Bronchial epithelial cell (primary cell): ENCODE measurements around the gene SORCS2. TPM values are rescaled to one million over a fixed set of nuclear protein-coding genes. Genes with fewer than 3 reads are reported as not detected.
A peak's percentile ranks its signal among the peaks of the same experiment; 100 is the strongest.

Experiments used
- DNase-seq: peaks from one replicate; pipeline ENCODE4 v3.0.0-alpha.2; 2010; ENCODE audit warnings: low read depth
- FAIRE-seq: peaks from 2 replicates; lab custom pipeline; 2011; peaks lifted over from hg19 to GRCh38; lab: Jason Lieb, UNC
- H3K27me3 ChIP-seq: 2 replicates; pipeline ENCODE4 v1.5.1; 2011; ENCODE audit warnings: low read length; ENCODE audit not compliant: control insufficient read depth, insufficient read depth
- H3K36me3 ChIP-seq: 2 replicates; pipeline ENCODE4 v1.5.1; 2011; ENCODE audit warnings: low read length; ENCODE audit not compliant: control insufficient read depth, insufficient read depth
- H3K4me3 ChIP-seq: 2 replicates; pipeline ENCODE4 v1.5.1; 2011; ENCODE audit warnings: mild to moderate bottlenecking, low read depth, low read length, control low read depth
- total RNA-seq: library from RNA; depleted of rRNA; stranded (reverse); fragments of >200 nt; gene quantifications from 2 replicates; pipeline ENCODE4 v1.2.1, GENCODE V29; 2014
- TF ChIP-seq, protein P1 (sequence below): IDR thresholded peaks from 2 replicates; pipeline ENCODE4 v1.5.1; 2011; ENCODE audit warnings: mild to moderate bottlenecking, moderate library complexity, low read length, control low read depth, inconsistent platforms; ENCODE audit not compliant: insufficient read depth, severe bottlenecking

Gene SORCS2
- total RNA-seq, 1 donor from 2014 or later: under 0.01 TPM

DNA sequence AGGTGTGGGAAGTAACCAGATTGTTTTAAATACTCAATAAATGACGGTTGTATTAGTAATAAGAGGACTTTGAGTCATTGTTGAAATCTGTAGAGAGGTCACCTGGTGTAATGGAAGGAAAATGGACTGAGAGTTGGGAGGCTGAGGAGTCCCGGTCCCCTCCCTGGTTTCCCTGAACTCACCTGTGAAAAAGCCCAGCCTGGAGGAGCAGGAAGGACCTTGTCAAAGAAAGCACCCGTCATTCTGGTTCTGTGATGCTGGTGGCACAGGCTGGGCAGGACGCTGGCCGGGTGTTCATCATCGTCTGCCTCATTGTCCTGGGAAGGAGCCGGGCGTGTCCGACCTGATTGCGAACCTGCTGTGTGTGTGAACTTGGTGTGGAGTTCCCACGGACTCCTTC lies 70.8 kb downstream of the SORCS2 start:
- Histone ChIP-seq H3K36me3 (no peaks in the 10 kb centered on the region), H3K27me3 (no peaks in the 10 kb centered on the region), H3K4me3 (no peak overlapping the region)
- FAIRE-seq: peak; percentile 83
- TF ChIP-seq, protein P1, sequence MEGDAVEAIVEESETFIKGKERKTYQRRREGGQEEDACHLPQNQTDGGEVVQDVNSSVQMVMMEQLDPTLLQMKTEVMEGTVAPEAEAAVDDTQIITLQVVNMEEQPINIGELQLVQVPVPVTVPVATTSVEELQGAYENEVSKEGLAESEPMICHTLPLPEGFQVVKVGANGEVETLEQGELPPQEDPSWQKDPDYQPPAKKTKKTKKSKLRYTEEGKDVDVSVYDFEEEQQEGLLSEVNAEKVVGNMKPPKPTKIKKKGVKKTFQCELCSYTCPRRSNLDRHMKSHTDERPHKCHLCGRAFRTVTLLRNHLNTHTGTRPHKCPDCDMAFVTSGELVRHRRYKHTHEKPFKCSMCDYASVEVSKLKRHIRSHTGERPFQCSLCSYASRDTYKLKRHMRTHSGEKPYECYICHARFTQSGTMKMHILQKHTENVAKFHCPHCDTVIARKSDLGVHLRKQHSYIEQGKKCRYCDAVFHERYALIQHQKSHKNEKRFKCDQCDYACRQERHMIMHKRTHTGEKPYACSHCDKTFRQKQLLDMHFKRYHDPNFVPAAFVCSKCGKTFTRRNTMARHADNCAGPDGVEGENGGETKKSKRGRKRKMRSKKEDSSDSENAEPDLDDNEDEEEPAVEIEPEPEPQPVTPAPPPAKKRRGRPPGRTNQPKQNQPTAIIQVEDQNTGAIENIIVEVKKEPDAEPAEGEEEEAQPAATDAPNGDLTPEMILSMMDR: no peak
- peak; percentile 64 for DNase-seq

DNA sequence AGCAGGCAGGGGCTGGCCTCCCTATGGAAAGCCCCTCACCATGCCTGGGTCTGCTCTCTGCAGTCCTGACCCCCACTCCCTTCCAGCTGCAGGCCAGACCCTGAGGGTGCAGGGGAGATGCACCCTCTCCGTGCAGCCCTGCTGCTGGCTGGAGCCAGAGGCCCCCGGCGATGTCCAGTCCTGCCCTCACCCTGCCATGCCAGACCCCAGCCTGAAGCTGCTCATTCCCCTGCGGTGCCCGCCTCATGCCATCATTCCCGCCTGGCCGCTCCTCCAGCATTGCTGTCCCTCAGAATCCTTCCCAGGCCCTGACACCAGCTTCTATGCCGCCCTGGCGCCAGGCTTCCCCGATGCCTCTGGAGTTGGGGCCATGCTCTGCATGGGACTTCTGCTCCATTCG lies 72.4 kb downstream of the SORCS2 start:
- Histone ChIP-seq H3K36me3 (no peaks in the 10 kb centered on the region), H3K4me3 (no peak overlapping the region), H3K27me3 (no peaks in the 10 kb centered on the region)
- TF ChIP-seq, protein P1: no peak
- FAIRE-seq (no peak), DNase-seq (no peak)

DNA sequence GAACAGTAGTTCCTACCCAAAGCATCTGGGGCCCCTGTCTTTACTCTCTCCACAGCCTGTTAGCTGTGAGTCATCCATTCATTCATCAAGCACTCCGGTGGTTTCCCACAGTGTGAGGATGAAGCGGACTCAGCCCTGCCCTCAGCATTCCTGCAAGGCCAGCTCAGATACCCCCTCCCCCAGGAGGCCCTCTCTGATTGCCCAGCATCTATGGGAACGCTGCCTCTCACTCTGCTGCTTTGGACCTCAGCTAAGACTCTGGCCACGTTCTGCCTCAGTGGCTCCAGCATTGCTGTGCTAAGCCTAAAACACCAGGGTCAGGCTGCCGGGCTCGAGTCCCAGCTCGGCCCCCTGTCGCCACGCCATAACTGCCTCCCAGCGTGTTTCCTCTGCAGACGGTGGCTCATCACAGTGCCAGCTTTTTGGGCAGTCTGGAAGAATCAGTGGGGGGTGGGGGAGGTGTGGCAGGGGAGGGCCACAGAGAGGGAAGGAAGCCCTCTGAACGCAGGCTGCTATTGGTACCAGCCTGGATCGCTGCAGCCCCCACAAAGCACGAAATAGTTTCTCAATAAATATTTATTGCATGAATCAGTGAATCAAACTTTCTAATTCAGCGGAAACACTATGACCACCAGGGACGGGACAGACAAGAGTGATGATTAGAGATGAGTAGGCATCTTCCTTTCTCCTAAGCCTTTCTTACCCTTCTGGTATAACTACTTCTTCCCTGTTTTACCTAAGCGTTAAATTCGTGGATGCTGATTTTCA lies 74.4 kb downstream of the SORCS2 start:
- peak; percentile 59 for DNase-seq

DNA sequence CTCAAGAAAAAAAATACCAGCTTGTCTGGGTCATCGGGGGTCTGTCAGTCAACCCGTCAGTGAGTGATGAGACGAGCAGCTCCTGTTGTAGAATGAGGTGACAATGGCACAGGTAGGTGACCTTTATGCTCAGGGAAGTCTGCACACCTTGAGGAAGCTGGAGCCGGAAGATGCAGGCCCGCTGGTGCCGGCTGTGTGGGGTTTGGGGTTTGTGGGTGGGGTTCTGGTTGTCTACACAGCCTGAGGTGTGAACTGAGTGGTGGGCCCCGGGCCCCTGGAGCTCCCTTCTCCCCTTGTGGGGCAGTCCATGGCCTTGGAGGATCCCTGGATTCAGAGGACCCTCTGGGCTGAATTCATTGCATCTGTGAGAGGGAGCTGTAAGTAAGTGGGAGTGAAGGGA lies 75.5 kb downstream of the SORCS2 start:
- Histone ChIP-seq H3K27me3 (no peaks in the 10 kb centered on the region), H3K36me3 (no peaks in the 10 kb centered on the region), H3K4me3 (no peak overlapping the region)
- DNase-seq (no peak), FAIRE-seq (no peak)
- TF ChIP-seq, protein P1: no peak

More for the DNA sequence above, 74.4 kb downstream of the SORCS2 start:
- H3K27me3 ChIP-seq: no peaks in the 10 kb centered on the region
- TF ChIP-seq, protein P1: no peak
- H3K4me3 ChIP-seq: no peak overlapping the region
- no peaks in the 10 kb centered on the region for H3K36me3 ChIP-seq
- no peak for FAIRE-seq

DNA sequence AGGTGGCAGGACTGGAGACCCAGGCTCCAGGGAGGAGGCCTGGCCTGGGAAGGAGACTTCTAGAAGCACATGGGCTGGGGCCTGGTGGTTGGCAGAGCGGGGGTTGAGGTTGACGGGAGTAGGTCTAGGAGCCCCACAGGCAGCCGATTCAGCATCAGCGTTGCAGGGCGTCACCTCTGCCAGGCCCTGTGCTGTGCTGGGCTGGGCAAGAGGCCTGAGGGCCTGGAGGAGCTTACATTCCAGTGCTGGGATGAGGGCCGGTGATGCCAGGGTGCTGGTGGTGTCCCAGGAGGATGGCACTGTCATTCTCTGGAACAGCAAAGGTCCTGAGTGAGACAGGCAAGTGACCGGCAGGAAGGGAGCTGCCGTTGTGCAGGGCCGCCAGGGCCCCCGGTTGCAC lies 76.6 kb downstream of the SORCS2 start:
- no peak for FAIRE-seq

More for the DNA sequence above, 76.6 kb downstream of the SORCS2 start:
- no peak for DNase-seq
- Histone ChIP-seq H3K4me3 (no peak overlapping the region), H3K27me3 (no peaks in the 10 kb centered on the region), H3K36me3 (no peaks in the 10 kb centered on the region)
- TF ChIP-seq, protein P1: no peak
